ENCODE data around the gene SORCS1. TPM values are rescaled to one million over a fixed set of nuclear protein-coding genes. Genes with fewer than 3 reads are reported as not detected.

The SORCS1 gene
- polyA plus RNA-seq, 1 donor (not counting 4 experiments of a cell fraction or from before 2014, with no cell fraction given), result not detected

DNA sequence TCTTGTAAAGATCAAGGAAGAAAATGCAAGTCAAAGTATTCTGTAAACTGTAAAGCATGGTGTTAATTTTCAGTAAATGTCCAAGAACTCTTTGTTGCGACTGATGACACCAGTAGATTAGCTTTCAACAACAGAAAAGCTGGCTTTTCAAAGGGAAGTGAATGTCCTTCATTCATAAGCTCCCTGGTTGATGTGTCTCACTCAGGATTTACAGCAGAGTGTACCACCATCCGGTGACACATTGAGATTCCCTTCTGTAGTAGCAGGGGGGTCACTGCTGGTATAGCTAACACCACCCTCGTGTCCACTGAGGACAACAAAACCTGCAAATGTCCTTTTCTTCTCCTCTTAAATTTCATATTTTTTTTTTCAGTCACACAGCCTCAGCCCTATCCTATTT is 253.4 kb downstream of the SORCS1 start:
- FAIRE-seq, result no peak
- no peak for DNase-seq (ENCODE audit: low read depth, low spot score)
- Histone ChIP-seq H3K9me1 (ENCODE audit: control insufficient read depth, extremely low read depth, insufficient read depth, low read length) (no peaks in the 10 kb centered on the region), H4K20me1 (ENCODE audit: control insufficient read depth, extremely low read depth, insufficient read depth, low read length) (no peaks in the 10 kb centered on the region), H3K79me2 (ENCODE audit: control insufficient read depth, insufficient read depth, low read length) (no peaks in the 10 kb centered on the region), H3K4me3 (ENCODE audit: control insufficient read depth in 2 of 3, extremely low read depth in 1 of 3, insufficient read depth in 2 of 3, low read depth in 1 of 3, low read length in 3 of 3) (no peak overlapping the region), H3K36me3 (ENCODE audit: control insufficient read depth in 2 of 2, extremely low read depth in 1 of 2, insufficient read depth in 2 of 2, low read length in 2 of 2) (no peaks in the 10 kb centered on the region), H3K4me1 (ENCODE audit: control insufficient read depth, extremely low read depth, insufficient read depth, low read length) (no peaks in the 10 kb centered on the region), H3K27me3 (ENCODE audit: control insufficient read depth, extremely low read depth, insufficient read depth, low read length) (no peaks in the 10 kb centered on the region), H2AFZ (ENCODE audit: control insufficient read depth, low read length) (no peak overlapping the region), H3K27ac (ENCODE audit: control insufficient read depth, insufficient read depth, low read length) (no peak overlapping the region), H3K4me2 (ENCODE audit: control insufficient read depth, extremely low read depth, insufficient read depth, low read depth, low read length) (no peak overlapping the region), H3K9ac (ENCODE audit: control insufficient read depth, extremely low read depth, insufficient read depth, low read length) (no peak overlapping the region), H3K9me3 (ENCODE audit: control insufficient read depth, low read depth, low read length) (no peaks in the 10 kb centered on the region)
- dilution Hi-C loops (cut with MboI; ENCODE audit: extremely low pct_ligation_motif_present, low sequenced_read_pairs), result no loop called here
- TF ChIP-seq EZH2 (IDR thresholded peaks at IDR 0.05; ENCODE audit: low read length), result no peak
- TF ChIP-seq, protein P1, sequence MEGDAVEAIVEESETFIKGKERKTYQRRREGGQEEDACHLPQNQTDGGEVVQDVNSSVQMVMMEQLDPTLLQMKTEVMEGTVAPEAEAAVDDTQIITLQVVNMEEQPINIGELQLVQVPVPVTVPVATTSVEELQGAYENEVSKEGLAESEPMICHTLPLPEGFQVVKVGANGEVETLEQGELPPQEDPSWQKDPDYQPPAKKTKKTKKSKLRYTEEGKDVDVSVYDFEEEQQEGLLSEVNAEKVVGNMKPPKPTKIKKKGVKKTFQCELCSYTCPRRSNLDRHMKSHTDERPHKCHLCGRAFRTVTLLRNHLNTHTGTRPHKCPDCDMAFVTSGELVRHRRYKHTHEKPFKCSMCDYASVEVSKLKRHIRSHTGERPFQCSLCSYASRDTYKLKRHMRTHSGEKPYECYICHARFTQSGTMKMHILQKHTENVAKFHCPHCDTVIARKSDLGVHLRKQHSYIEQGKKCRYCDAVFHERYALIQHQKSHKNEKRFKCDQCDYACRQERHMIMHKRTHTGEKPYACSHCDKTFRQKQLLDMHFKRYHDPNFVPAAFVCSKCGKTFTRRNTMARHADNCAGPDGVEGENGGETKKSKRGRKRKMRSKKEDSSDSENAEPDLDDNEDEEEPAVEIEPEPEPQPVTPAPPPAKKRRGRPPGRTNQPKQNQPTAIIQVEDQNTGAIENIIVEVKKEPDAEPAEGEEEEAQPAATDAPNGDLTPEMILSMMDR (optimal IDR thresholded peaks at IDR 0.05 in 1 of 3, IDR thresholded peaks at IDR 0.05 in 1 of 3, conservative IDR thresholded peaks at IDR 0.05 in 1 of 3; ENCODE audit: extremely low read depth in 1 of 3, insufficient read depth in 2 of 3, low read length in 3 of 3), result no peak

DNA sequence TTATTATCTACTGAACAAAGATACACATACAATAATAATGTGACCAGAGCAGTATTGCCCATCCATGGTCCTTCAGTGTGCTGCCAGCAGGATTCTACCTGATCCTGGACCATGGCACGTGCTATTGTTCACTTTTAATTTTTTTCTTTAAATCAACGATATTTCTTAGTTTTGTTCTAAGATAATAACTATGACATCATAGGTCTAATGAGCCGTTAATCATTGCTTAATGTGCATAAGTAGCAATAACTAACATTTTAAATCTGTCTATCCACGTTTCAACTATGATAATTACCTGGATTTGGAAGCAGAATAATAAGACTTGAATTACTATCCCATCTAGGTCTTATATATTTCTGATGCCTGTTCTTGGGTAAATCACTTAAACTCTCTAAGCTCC is 253.8 kb downstream of the SORCS1 start:
- H3K9ac ChIP-seq (ENCODE audit: control insufficient read depth, extremely low read depth, insufficient read depth, low read length), result no peak overlapping the region
- H3K9me3 ChIP-seq (ENCODE audit: control insufficient read depth, low read depth, low read length), result no peaks in the 10 kb centered on the region
- no peak overlapping the region for H3K4me2 ChIP-seq (ENCODE audit: control insufficient read depth, extremely low read depth, insufficient read depth, low read depth, low read length)
- TF ChIP-seq, protein P1 (optimal IDR thresholded peaks at IDR 0.05 in 1 of 3, IDR thresholded peaks at IDR 0.05 in 1 of 3, conservative IDR thresholded peaks at IDR 0.05 in 1 of 3; ENCODE audit: extremely low read depth in 1 of 3, insufficient read depth in 2 of 3, low read length in 3 of 3), result no peak
- no peak for TF ChIP-seq EZH2 (IDR thresholded peaks at IDR 0.05; ENCODE audit: low read length)
- H3K9me1 ChIP-seq (ENCODE audit: control insufficient read depth, extremely low read depth, insufficient read depth, low read length), result no peaks in the 10 kb centered on the region
- H3K4me1 ChIP-seq (ENCODE audit: control insufficient read depth, extremely low read depth, insufficient read depth, low read length), result no peaks in the 10 kb centered on the region
- no peak overlapping the region for H3K27ac ChIP-seq (ENCODE audit: control insufficient read depth, insufficient read depth, low read length)
- no peaks in the 10 kb centered on the region for H4K20me1 ChIP-seq (ENCODE audit: control insufficient read depth, extremely low read depth, insufficient read depth, low read length)
- H3K27me3 ChIP-seq (ENCODE audit: control insufficient read depth, extremely low read depth, insufficient read depth, low read length), result no peaks in the 10 kb centered on the region
- dilution Hi-C loops (cut with MboI; ENCODE audit: extremely low pct_ligation_motif_present, low sequenced_read_pairs), result no loop called here
- H3K36me3 ChIP-seq (ENCODE audit: control insufficient read depth in 2 of 2, extremely low read depth in 1 of 2, insufficient read depth in 2 of 2, low read length in 2 of 2), result no peaks in the 10 kb centered on the region
- H3K79me2 ChIP-seq (ENCODE audit: control insufficient read depth, insufficient read depth, low read length), result no peaks in the 10 kb centered on the region
- H3K4me3 ChIP-seq (ENCODE audit: control insufficient read depth in 2 of 3, extremely low read depth in 1 of 3, insufficient read depth in 2 of 3, low read depth in 1 of 3, low read length in 3 of 3), result no peak overlapping the region
- FAIRE-seq (no peak), DNase-seq (ENCODE audit: low read depth, low spot score) (no peak)
- H2AFZ ChIP-seq (ENCODE audit: control insufficient read depth, low read length), result no peak overlapping the region

All from keratinocyte (primary cell).